Spleen (tissue), 7 donors: ENCODE data around the gene ELP5.

Experiments used
- CTCF ChIP-seq, 11 experiments: fragments of 200-600 bp in 7 of 11; fragments of 450-650 bp in 4 of 11; sonication (generic) in 4 of 11; IDR thresholded peaks in 8 of 11; conservative IDR thresholded peaks in 3 of 11; 1 replicate in 7 of 11; 2 replicates in 4 of 11; pipeline versions ENCODE4 v1.4.0 to v1.8.0; 2016 to 2021; ENCODE audit warnings: antibody characterized with exemption in 11 of 11, inconsistent platforms in 4 of 11, mild to moderate bottlenecking in 1 of 11
- POLR2AphosphoS5 ChIP-seq, 3 donors: sonication (generic); formaldehyde crosslinking; IDR thresholded peaks; one replicate each; pipeline ENCODE4 v1.5.1; 2017; ENCODE audit warnings: antibody characterized with exemption in 3 of 3
- donor health status: DM: no; HTN: no; CAD: no; lungs with moderate emphysema.
- donor health status: DM: no; HTN: no; CAD: no.
- donor health status: DM: no; HTN: no; CAD: no.

DNA sequence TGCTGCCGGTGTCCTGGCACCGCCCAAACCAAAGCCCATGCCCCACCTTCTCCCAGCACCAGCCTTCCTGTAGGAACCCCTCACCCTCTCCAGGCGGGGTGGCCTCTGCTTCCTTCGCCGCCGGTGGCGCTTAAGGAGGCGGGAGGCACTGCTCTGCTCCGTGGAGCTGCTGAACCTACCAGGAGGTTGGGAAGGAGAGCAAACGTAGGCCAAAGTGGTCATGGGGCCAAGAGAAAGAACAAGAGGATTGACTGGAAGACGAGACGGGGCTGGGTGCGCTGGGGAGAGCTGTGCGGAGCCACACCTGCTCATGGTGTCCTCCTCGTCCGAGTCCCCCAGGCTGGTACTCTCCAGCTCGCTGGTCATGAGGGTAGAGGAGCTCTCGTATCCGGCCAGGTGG lies 22.5 kb upstream of the ELP5 start:
- TF ChIP-seq CTCF (IDR thresholded peaks at IDR 0.05 in 8 of 11, conservative IDR thresholded peaks at IDR 0.05 in 3 of 11) (no peak), POLR2AphosphoS5 (IDR thresholded peaks at IDR 0.05) (no peak)
